ENCODE measurements around the gene PHC3. TPM values are rescaled to one million over a fixed set of nuclear protein-coding genes. Genes with fewer than 3 reads are reported as not detected.

PHC3 gene
- total RNA-seq, 1 donor = 65.6 TPM

GRCh38 chr3:170142373-170142772, 39.2 kb downstream of the PHC3 start:
- TF ChIP-seq, protein P1, sequence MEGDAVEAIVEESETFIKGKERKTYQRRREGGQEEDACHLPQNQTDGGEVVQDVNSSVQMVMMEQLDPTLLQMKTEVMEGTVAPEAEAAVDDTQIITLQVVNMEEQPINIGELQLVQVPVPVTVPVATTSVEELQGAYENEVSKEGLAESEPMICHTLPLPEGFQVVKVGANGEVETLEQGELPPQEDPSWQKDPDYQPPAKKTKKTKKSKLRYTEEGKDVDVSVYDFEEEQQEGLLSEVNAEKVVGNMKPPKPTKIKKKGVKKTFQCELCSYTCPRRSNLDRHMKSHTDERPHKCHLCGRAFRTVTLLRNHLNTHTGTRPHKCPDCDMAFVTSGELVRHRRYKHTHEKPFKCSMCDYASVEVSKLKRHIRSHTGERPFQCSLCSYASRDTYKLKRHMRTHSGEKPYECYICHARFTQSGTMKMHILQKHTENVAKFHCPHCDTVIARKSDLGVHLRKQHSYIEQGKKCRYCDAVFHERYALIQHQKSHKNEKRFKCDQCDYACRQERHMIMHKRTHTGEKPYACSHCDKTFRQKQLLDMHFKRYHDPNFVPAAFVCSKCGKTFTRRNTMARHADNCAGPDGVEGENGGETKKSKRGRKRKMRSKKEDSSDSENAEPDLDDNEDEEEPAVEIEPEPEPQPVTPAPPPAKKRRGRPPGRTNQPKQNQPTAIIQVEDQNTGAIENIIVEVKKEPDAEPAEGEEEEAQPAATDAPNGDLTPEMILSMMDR (IDR thresholded peaks at IDR 0.05; ENCODE audit: insufficient read depth, low read length) = no peak
- no peak for DNase-seq (ENCODE audit: low read depth)
- H3K4me3 ChIP-seq (ENCODE audit: low read depth, low read length) = no peak overlapping the region

DNA sequence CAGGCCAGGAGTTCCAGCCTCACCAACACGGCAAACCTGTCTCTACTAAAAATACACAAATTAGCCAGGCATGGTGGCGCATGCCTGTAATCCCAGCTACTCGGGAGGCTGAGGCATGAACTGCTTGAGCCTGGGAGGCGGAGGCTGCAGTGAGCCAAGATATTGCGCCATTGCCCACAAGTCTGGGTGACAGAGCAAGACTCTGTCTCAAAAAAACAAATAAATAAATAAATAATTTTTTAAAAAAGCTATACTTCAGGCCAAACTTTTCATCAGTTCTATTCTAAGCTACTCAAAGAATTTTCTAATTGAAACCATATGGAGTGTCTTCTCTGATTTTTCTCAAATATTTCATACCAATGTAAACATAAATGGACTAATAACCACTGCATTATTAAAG, 43.5 kb downstream of the PHC3 start:
- TF ChIP-seq, protein P1 (IDR thresholded peaks at IDR 0.05; ENCODE audit: insufficient read depth, low read length) = no peak
- peak; percentile 19 for DNase-seq (ENCODE audit: low read depth)
- H3K4me3 ChIP-seq (ENCODE audit: low read depth, low read length) = no peak overlapping the region

DNA sequence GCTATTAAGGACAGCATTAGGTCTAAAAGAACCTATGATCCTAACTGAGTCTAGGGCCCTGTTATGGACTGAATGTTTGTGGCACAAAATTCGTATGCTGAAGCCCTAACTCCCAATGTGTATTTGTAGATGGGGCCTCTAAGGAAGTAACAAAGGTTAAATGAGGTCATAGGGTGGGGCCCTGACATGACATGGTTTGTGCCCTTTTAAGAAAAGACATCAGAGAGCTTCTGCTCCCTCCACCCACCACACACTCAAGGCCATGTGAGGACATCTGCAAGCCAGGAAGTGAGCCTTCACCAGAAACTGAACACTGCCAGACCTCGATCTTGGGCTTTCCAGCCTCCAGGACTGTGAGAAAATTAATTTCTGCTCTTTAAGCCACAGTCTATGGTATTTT, 49.2 kb downstream of the PHC3 start:
- TF ChIP-seq, protein P1 (IDR thresholded peaks at IDR 0.05; ENCODE audit: insufficient read depth, low read length) = no peak
- DNase-seq (ENCODE audit: low read depth) = no peak

GRCh38 chr3:170130532-170130931, 51.0 kb downstream of the PHC3 start:
- no peak overlapping the region for H3K4me3 ChIP-seq (ENCODE audit: low read depth, low read length)
- TF ChIP-seq, protein P1 (IDR thresholded peaks at IDR 0.05; ENCODE audit: insufficient read depth, low read length) = no peak
- peak; percentile 41 for DNase-seq (ENCODE audit: low read depth)

More for the DNA sequence above, 49.2 kb downstream of the PHC3 start:
- no peak overlapping the region for H3K4me3 ChIP-seq (ENCODE audit: low read depth, low read length)

GRCh38 chr3:170128977-170129431, 52.5 kb downstream of the PHC3 start:
- TF ChIP-seq, protein P1 (IDR thresholded peaks at IDR 0.05; ENCODE audit: insufficient read depth, low read length) = no peak
- DNase-seq (ENCODE audit: low read depth) = peak; percentile 52
- H3K4me3 ChIP-seq (ENCODE audit: low read depth, low read length) = no peak overlapping the region

GRCh38 chr3:170128259-170128976, 53.1 kb downstream of the PHC3 start:
- DNase-seq (ENCODE audit: low read depth) = no peak

More at GRCh38 chr3:170128259-170128976, 53.1 kb downstream of the PHC3 start:
- TF ChIP-seq, protein P1 (IDR thresholded peaks at IDR 0.05; ENCODE audit: insufficient read depth, low read length) = no peak
- H3K4me3 ChIP-seq (ENCODE audit: low read depth, low read length) = no peak overlapping the region
